ENCODE data around the gene CLGN. TPM values are rescaled to one million over a fixed set of nuclear protein-coding genes. Genes with fewer than 3 reads are reported as not detected.

The CLGN gene
- total and polyA plus RNA-seq, 2 of the 13 experiments (the other 11 are each of a cell fraction or from before 2014, with no cell fraction given), result 7.2 to 17.0 TPM

- ChIA-PET POLR2A (interaction anchor here (0.9 kb wide), 1 partner anchor 14 kb away, joined by 4 read pairs; the partner anchor contains the start of gene SCOC), CTCF (ENCODE audit: low intra/inter-chr PET ratio, low total read pairs) (interaction anchor here (0.8 to 4.9 kb wide), 8 partner anchors 14 to 704 kb away, joined by 3 to 30 read pairs (median 14); partner anchors contain the start of genes CLGN and SCOC)
- FAIRE-seq (peak; percentile 89), DNase-seq (ENCODE audit: low spot score) (peak; percentile 78), ATAC-seq (peak; percentile 95)
- Histone ChIP-seq H3K9me3 (ENCODE audit: low read length) (no peaks in the 10 kb centered on the region), H3K79me2 (ENCODE audit: insufficient read depth, low read length) (no peaks in the 10 kb centered on the region), H2AFZ (ENCODE audit: low read length) (no peak overlapping the region), H3K4me3 (replicated peaks in 1 of 3; ENCODE audit: insufficient read depth in 1 of 3, low read depth in 2 of 3, low read length in 3 of 3) (no peak overlapping the region), H3K4me1 (ENCODE audit: insufficient read depth, low read length) (peaks cover 28% of the 10 kb centered on the region), H3K4me2 (ENCODE audit: low read depth, low read length) (0 out of 2 replicates have a peak overlapping the region, but pooled peaks have one; percentile 10), H4K20me1 (ENCODE audit: insufficient read depth, low read length) (no peaks in the 10 kb centered on the region), H3K9ac (ENCODE audit: insufficient read depth, low read depth, low read length) (no peak overlapping the region), H3K36me3 (replicated peaks in 1 of 2; ENCODE audit: control insufficient read depth in 1 of 2, insufficient read depth in 2 of 2, low read length in 2 of 2) (no peaks in the 10 kb centered on the region), H3K27me3 (ENCODE audit: control insufficient read depth in 1 of 2, insufficient read depth in 2 of 2, low read length in 2 of 2) (no peaks in the 10 kb centered on the region), H3K27ac (ENCODE audit: extremely low read length, insufficient read depth, low read length) (no peak overlapping the region)
- BruUV-seq (replicated peaks), result no TSS peak
- in situ Hi-C loops (cut with HindIII; ENCODE audit: extremely low pct_ligation_motif_present, low pct_unique_long_range_greater_than_20kb) (loop anchor here (10.0 kb wide), 2 partner anchors 255 to 495 kb away; no protein-coding TSS in a partner anchor), intact Hi-C loops (cut with micrococcal nuclease; ENCODE audit: unreplicated experiment) (loop anchor here (1.0 to 5.0 kb wide), 5 partner anchors 68 to 492 kb away; partner anchors contain the start of gene CLGN)
- 15% methylated on average over 7 of the region's 7 CpGs for WGBS (ENCODE audit: low lambda C conversion rate)
- TF ChIP-seq EHMT2 (IDR thresholded peaks at IDR 0.05; ENCODE audit: borderline replicate concordance, low read depth, low read length) (no peak), ZNF644 (CRISPR knock-in tag; IDR thresholded peaks at IDR 0.05; ENCODE audit: low read depth) (no peak), TAF1 (CRISPR knock-in tag; IDR thresholded peaks at IDR 0.05) (no peak), ZNF800 (CRISPR knock-in tag; IDR thresholded peaks at IDR 0.05) (peak; percentile 62; the same call in 1 of the 2 replicates), GMEB1 (CRISPR knock-in tag; IDR thresholded peaks at IDR 0.05; ENCODE audit: borderline replicate concordance) (no peak), FOXJ3 (CRISPR knock-in tag; IDR thresholded peaks at IDR 0.05; ENCODE audit: borderline replicate concordance) (no peak), GATAD2A (CRISPR knock-in tag; IDR thresholded peaks at IDR 0.05) (0 out of 2 replicates have a peak, but pooled peaks have one; percentile 18), STAG1 (CRISPR knock-in tag; IDR thresholded peaks at IDR 0.05) (peak; percentile 65), ATAD3A (CRISPR knock-in tag; IDR thresholded peaks at IDR 0.05) (no peak), ZNF253 (CRISPR knock-in tag; IDR thresholded peaks at IDR 0.05; ENCODE audit: borderline replicate concordance) (no peak), HMGXB4 (CRISPR knock-in tag; IDR thresholded peaks at IDR 0.05; ENCODE audit: borderline replicate concordance in 1 of 2, low read depth in 1 of 2) (no peak), ZBTB26 (CRISPR knock-in tag; IDR thresholded peaks at IDR 0.05; ENCODE audit: borderline replicate concordance) (no peak), RAD21 (CRISPR knock-in tag; IDR thresholded peaks at IDR 0.05) (0 out of 2 replicates have a peak, but pooled peaks have one; percentile 16), ZBTB37 (CRISPR knock-in tag; IDR thresholded peaks at IDR 0.05) (no peak)
Measured at GRCh38 chr4:140359562-140360427, 67.7 kb downstream of the CLGN start.
